H1 (cell line): ENCODE results near the gene LMNTD1. TPM values are rescaled to one million over a fixed set of nuclear protein-coding genes. Genes with fewer than 3 reads are reported as not detected.
"Not testable (repeated sequence)": the region's sequence is repeated elsewhere in the genome, so short reads cannot be mapped to it uniquely, and the experiment has no call there.

Experiments
- CTCF ChIA-PET: fragments of 300-600 bp; sonication (Branson Sonifier 250); formaldehyde crosslinking; loops from one replicate; lab custom pipeline; 2021; ENCODE audit not compliant: partially characterized antibody; lab: Charles Lee
- POLR2A ChIA-PET: fragments of 300-600 bp; sonication (Branson Sonifier 250); formaldehyde crosslinking; loops from one replicate; lab custom pipeline; 2021; ENCODE audit warnings: inconsistent platforms; ENCODE audit not compliant: partially characterized antibody; lab: Charles Lee
- DNase-seq, 2 experiments: peaks; one replicate each; pipeline versions ENCODE4 v3.0.0 to v3.0.0-alpha.2; 2010 to 2022; ENCODE audit warnings: low spot score in 2 of 2, low read depth in 1 of 2, mixed read lengths in 1 of 2
- FAIRE-seq: peaks from 2 replicates; lab custom pipeline; 2011; peaks lifted over from hg19 to GRCh38; lab: Jason Lieb, UNC
- H2AFZ ChIP-seq: 2 replicates; pipeline ENCODE4 v1.8.1; 2012; ENCODE audit warnings: low read length, inconsistent platforms
- H2AK5ac ChIP-seq: 2 replicates; pipeline ENCODE4 v1.6.1; 2013; ENCODE audit warnings: low read depth, low read length
- H2BK120ac ChIP-seq: replicated peaks from 2 replicates; pipeline ENCODE3; 2013; ENCODE audit warnings: low read depth, low read length, inconsistent platforms
- H2BK12ac ChIP-seq: 2 replicates; pipeline ENCODE4 v1.6.1; 2013; ENCODE audit warnings: low read depth, low read length
- H2BK15ac ChIP-seq: 2 replicates; pipeline ENCODE4 v1.6.1; 2013; ENCODE audit warnings: low read length
- H2BK20ac ChIP-seq: 2 replicates; pipeline ENCODE4 v1.6.1; 2013; ENCODE audit warnings: low read length
- H2BK5ac ChIP-seq: 2 replicates; pipeline ENCODE4 v1.6.1; 2013; ENCODE audit warnings: low read depth, low read length
- H3K14ac ChIP-seq: 2 replicates; pipeline ENCODE4 v1.6.1; 2013; ENCODE audit warnings: inconsistent platforms; ENCODE audit not compliant: insufficient read length
- H3K18ac ChIP-seq: 2 replicates; pipeline ENCODE4 v1.6.1; 2013; ENCODE audit warnings: low read length; ENCODE audit errors: extremely low read depth
- H3K23ac ChIP-seq: 2 replicates; pipeline ENCODE4 v1.6.1; 2013; ENCODE audit warnings: inconsistent platforms; ENCODE audit not compliant: insufficient read length
- H3K23me2 ChIP-seq: 2 replicates; pipeline ENCODE4 v1.6.1; 2013; ENCODE audit warnings: low read depth, low read length
- H3K27ac ChIP-seq: 2 replicates; pipeline ENCODE4 v1.6.1; 2011; ENCODE audit warnings: low read depth, low read length, inconsistent platforms
- H3K27me3 ChIP-seq, 4 experiments: replicated peaks in 1 of 4; 1 replicate in 1 of 4; 2 replicates in 3 of 4; pipeline versions ENCODE4 v1.6.1 to v1.8.1; 2011 to 2013; ENCODE audit warnings: low read length in 3 of 4, mild to moderate bottlenecking in 3 of 4, inconsistent platforms in 2 of 4, mixed read lengths in 2 of 4, moderate library complexity in 1 of 4; ENCODE audit not compliant: control insufficient read depth in 3 of 4, insufficient read depth in 3 of 4; ENCODE audit errors: extremely low read depth in 1 of 4
- H3K36me3 ChIP-seq, 4 experiments: 2 replicates each; pipeline versions ENCODE4 v1.6.1 to v1.8.1; 2011 to 2013; ENCODE audit warnings: mild to moderate bottlenecking in 4 of 4, low read length in 3 of 4, moderate library complexity in 2 of 4, control low read depth in 1 of 4, inconsistent platforms in 1 of 4; ENCODE audit not compliant: insufficient read depth in 4 of 4, control insufficient read depth in 2 of 4
- H3K4ac ChIP-seq: replicated peaks from 2 replicates; pipeline ENCODE3; 2013; ENCODE audit warnings: low read length, low read depth, mixed read lengths, inconsistent platforms; ENCODE audit not compliant: insufficient read length
- H3K4me1 ChIP-seq, 4 experiments: replicated peaks in 1 of 4; 1 replicate in 1 of 4; 2 replicates in 3 of 4; pipeline versions ENCODE4 v1.6.1 to v1.8.1; 2011 to 2013; ENCODE audit warnings: low read length in 3 of 4, inconsistent platforms in 2 of 4, mixed read lengths in 1 of 4; ENCODE audit not compliant: insufficient read depth in 4 of 4, control insufficient read depth in 3 of 4
- H3K4me2 ChIP-seq, 2 experiments: 2 replicates each; pipeline versions ENCODE4 v1.6.1 to v1.8.1; 2011 to 2013; ENCODE audit warnings: low read depth in 2 of 2, low read length in 2 of 2, control low read depth in 1 of 2, inconsistent platforms in 1 of 2, mild to moderate bottlenecking in 1 of 2; ENCODE audit not compliant: insufficient read depth in 1 of 2
- H3K4me3 ChIP-seq, 4 experiments: fragments of 200-600, 300-600 bp in 1 of 4; sonication (generic), shearing (Covaris generic), sonication (Bioruptor Twin) in 1 of 4; 2 replicates each; pipeline versions ENCODE4 v1.5.1 to v1.8.1; 2011 to 2016; ENCODE audit warnings: low read length in 4 of 4, low read depth in 3 of 4, control low read depth in 2 of 4, inconsistent platforms in 2 of 4, mild to moderate bottlenecking in 2 of 4, mixed read lengths in 1 of 4, moderate library complexity in 1 of 4; ENCODE audit not compliant: insufficient read depth in 2 of 4; ENCODE audit errors: extremely low read depth in 1 of 4
- H3K56ac ChIP-seq: replicated peaks from 2 replicates; pipeline ENCODE3; 2013; ENCODE audit warnings: low read depth, mild to moderate bottlenecking, mixed read lengths, low read length, inconsistent platforms; ENCODE audit not compliant: insufficient read length
- H3K79me1 ChIP-seq: 2 replicates; pipeline ENCODE4 v1.6.1; 2013; ENCODE audit warnings: low read depth, low read length, control low read depth
- H3K79me2 ChIP-seq, 2 experiments: 2 replicates each; pipeline versions ENCODE4 v1.6.1 to v1.8.1; 2012 to 2013; ENCODE audit warnings: low read length in 2 of 2, mild to moderate bottlenecking in 2 of 2, inconsistent platforms in 1 of 2; ENCODE audit not compliant: insufficient read depth in 2 of 2, control insufficient read depth in 1 of 2
- H3K9ac ChIP-seq, 4 experiments: replicated peaks in 1 of 4; 1 replicate in 1 of 4; 2 replicates in 3 of 4; pipeline versions ENCODE4 v1.6.1 to v1.8.1; 2011 to 2013; ENCODE audit warnings: low read depth in 3 of 4, low read length in 3 of 4, control low read depth in 2 of 4, mild to moderate bottlenecking in 2 of 4, moderate library complexity in 2 of 4, inconsistent platforms in 1 of 4; ENCODE audit errors: extremely low read depth in 1 of 4
- H3K9me3 ChIP-seq, 2 experiments: 2 replicates each; pipeline versions ENCODE4 v1.6.1 to v1.8.1; 2012 to 2013; ENCODE audit warnings: mild to moderate bottlenecking in 2 of 2, moderate library complexity in 2 of 2, control low read depth in 1 of 2, inconsistent platforms in 1 of 2, low read depth in 1 of 2, low read length in 1 of 2, mixed read lengths in 1 of 2; ENCODE audit not compliant: insufficient read depth in 2 of 2
- H4K20me1 ChIP-seq, 2 experiments: replicated peaks in 1 of 2; 2 replicates each; pipeline versions ENCODE3 to v1.8.1; 2011 to 2013; ENCODE audit warnings: inconsistent platforms in 2 of 2, low read length in 2 of 2, mild to moderate bottlenecking in 1 of 2; ENCODE audit not compliant: insufficient read depth in 2 of 2, control insufficient read depth in 1 of 2
- H4K5ac ChIP-seq: 2 replicates; pipeline ENCODE4 v1.6.1; 2013; ENCODE audit warnings: low read length, low read depth, mixed read lengths, inconsistent platforms; ENCODE audit not compliant: insufficient read length
- H4K8ac ChIP-seq: 2 replicates; pipeline ENCODE4 v1.8.0; 2013; ENCODE audit warnings: mild to moderate bottlenecking, moderate library complexity, low read length, inconsistent platforms; ENCODE audit not compliant: insufficient read depth; ENCODE audit errors: extremely low read depth
- H4K91ac ChIP-seq: replicated peaks from 2 replicates; pipeline ENCODE3; 2013; ENCODE audit warnings: low read length, mixed read lengths, inconsistent platforms; ENCODE audit not compliant: insufficient read length
- CHD1 ChIP-seq: IDR thresholded peaks from 2 replicates; pipeline ENCODE4 v1.6.1; 2012; ENCODE audit warnings: low read depth, low read length, improper control_type of control experiment
- WGBS, 2 experiments: shearing (Covaris generic) in 1 of 2; methylation state at CpG; one replicate each; pipeline versions ENCODE4 v1.1.6 to v1.1.7; 2013 to 2015; ENCODE audit warnings: low lambda C conversion rate in 2 of 2, mixed read lengths in 2 of 2, inconsistent platforms in 1 of 2, low coverage in 1 of 2, missing lambda C conversion rate in 1 of 2; ENCODE audit not compliant: insufficient replicate concordance in 2 of 2, insufficient coverage in 1 of 2, insufficient read length in 1 of 2; ENCODE audit errors: extremely low coverage in 1 of 2, missing lambda C conversion rate in 1 of 2; 5-methylcytosine and 5-hydroxymethylcytosine counted together
- polyA plus RNA-seq, 7 experiments: library from polyadenylated mRNA; depleted of rRNA in 3 of 7; stranded (reverse) in 5 of 7; unstranded in 2 of 7; fragments of >200 nt in 5 of 7; fragments of 200-250 nt in 2 of 7; gene quantifications; 1 replicate in 5 of 7; 2 replicates in 1 of 7; 4 replicates in 1 of 7; pipeline versions ENCODE4 v1.2.1 to v1.2.3, GENCODE V29; 2011 to 2013; ENCODE audit warnings: missing spikeins in 2 of 7, mixed read lengths in 2 of 7
- total RNA-seq: library from RNA; stranded (reverse); fragmentation: NEBNext Ultra II Directional; extraction: Animal tissue kit (Norgen Biotek cat#: 25700); gene quantifications from 2 replicates; pipeline ENCODE4 v1.2.1, GENCODE V29; 2021

Gene LMNTD1
- total and polyA plus RNA-seq, 2 of the 8 experiments (the other 6 are each of a cell fraction or from before 2014, with no cell fraction given): not detected

GRCh38 chr12:25598956-25599355 lies 45.9 kb upstream of the LMNTD1 start:
- no peaks in the 10 kb centered on the region for H3K36me3 ChIP-seq
- no peak overlapping the region for H3K27ac ChIP-seq
- H3K27me3 ChIP-seq: no peaks in the 10 kb centered on the region
- H3K4ac ChIP-seq: no peak overlapping the region
- 76% methylated on average over 3 of the region's 3 CpGs; no CpG with 5 or more reads in 1 of the 2 experiments for WGBS, 2 experiments
- H3K79me2 ChIP-seq: no peaks in the 10 kb centered on the region
- H3K4me3 ChIP-seq: no peak overlapping the region
- no peak overlapping the region for H2BK12ac ChIP-seq
- H3K79me1 ChIP-seq: no peaks in the 10 kb centered on the region
- no peak overlapping the region for H2BK5ac ChIP-seq
- no peak overlapping the region for H4K5ac ChIP-seq
- no peak overlapping the region for H4K91ac ChIP-seq
- no peak overlapping the region for H4K8ac ChIP-seq
- FAIRE-seq (no peak), DNase-seq (no peak)
- no peak overlapping the region for H3K23ac ChIP-seq
- H3K9ac ChIP-seq: no peak overlapping the region
- no peaks in the 10 kb centered on the region for H3K4me1 ChIP-seq
- ChIA-PET POLR2A (no interaction called here), CTCF (no interaction called here)
- no peak for TF ChIP-seq CHD1
- no peak overlapping the region for H2AFZ ChIP-seq
- no peak overlapping the region for H2AK5ac ChIP-seq
- H3K18ac ChIP-seq: no peak overlapping the region
- H2BK120ac ChIP-seq: no peak overlapping the region
- H4K20me1 ChIP-seq: no peaks in the 10 kb centered on the region
- no peak overlapping the region for H2BK15ac ChIP-seq
- no peak overlapping the region for H3K14ac ChIP-seq
- 0 out of 4 replicates have a peak, but pooled peaks cover 0 to 2% of the 10 kb centered on the region in 2 experiments for H3K9me3 ChIP-seq
- H3K4me2 ChIP-seq: no peak overlapping the region
- no peak overlapping the region for H2BK20ac ChIP-seq
- H3K56ac ChIP-seq: no peak overlapping the region
- no peaks in the 10 kb centered on the region for H3K23me2 ChIP-seq

- H3K79me2 ChIP-seq, H2BK20ac ChIP-seq, DNase-seq, H3K4me2 ChIP-seq, H3K4ac ChIP-seq, H3K56ac ChIP-seq, H4K8ac ChIP-seq, H3K27me3 ChIP-seq, H3K4me3 ChIP-seq, H3K79me1 ChIP-seq, H2AK5ac ChIP-seq, H3K14ac ChIP-seq, H3K9me3 ChIP-seq, H3K23ac ChIP-seq, H4K20me1 ChIP-seq, H4K5ac ChIP-seq, H2BK120ac ChIP-seq, H3K23me2 ChIP-seq, H2BK15ac ChIP-seq, H2AFZ ChIP-seq, H3K27ac ChIP-seq, H2BK5ac ChIP-seq, H3K4me1 ChIP-seq, H3K36me3 ChIP-seq, H2BK12ac ChIP-seq, POLR2A ChIA-PET, H4K91ac ChIP-seq, CTCF ChIA-PET, FAIRE-seq, H3K9ac ChIP-seq, H3K18ac ChIP-seq: not testable (repeated sequence)
Observed at GRCh38 chr12:25595496-25595895, 42.4 kb upstream of the LMNTD1 start.
